ENCODE data around the gene MMRN2. TPM values are rescaled to one million over a fixed set of nuclear protein-coding genes. Genes with fewer than 3 reads are reported as not detected.
A peak's percentile ranks its signal among the peaks of the same experiment; 100 is the strongest.
"Not testable (repeated sequence)": the region's sequence is repeated elsewhere in the genome, so short reads cannot be mapped to it uniquely, and the experiment has no call there.

The MMRN2 gene
- total RNA-seq, 6 donors from 2014 or later, result 18.8 to 76.8 (median 31.3) TPM

DNA sequence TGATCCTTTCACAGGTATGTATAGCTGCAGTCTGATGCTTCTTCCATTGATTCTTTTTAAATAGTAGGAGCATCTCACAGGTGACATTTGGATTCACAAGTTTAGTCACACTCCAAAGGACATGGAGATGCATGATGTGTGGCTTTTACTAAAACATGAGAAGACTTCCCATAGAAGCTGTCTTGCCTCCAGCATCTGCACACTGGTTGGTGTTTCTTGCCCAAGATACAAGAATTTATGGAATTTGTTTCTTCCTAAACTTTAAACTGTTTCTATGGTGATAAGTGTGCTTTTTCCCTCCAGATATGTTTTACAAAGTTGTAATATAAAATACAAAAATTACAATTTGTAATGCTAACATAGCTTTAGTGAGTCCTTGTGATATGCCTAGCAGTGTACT, 35.0 kb upstream of the MMRN2 start:
- Histone ChIP-seq H3K36me3 (peaks cover 0 to 32% (median 0%) of the 10 kb centered on the region in 4 donors), H3K9me3 (no peaks in the 10 kb centered on the region), H3K4me3 (no peak overlapping the region), H3K4me1 (no peaks in the 10 kb centered on the region), H3K27ac (no peak overlapping the region), H3K27me3 (no peaks in the 10 kb centered on the region)
- DNase-seq (no peak), ATAC-seq (ENCODE audit: low FRiP score in 2 of 2) (no peak)
- TF ChIP-seq POLR2A (IDR thresholded peaks at IDR 0.05) (no peak), EP300 (IDR thresholded peaks at IDR 0.05) (no peak), POLR2AphosphoS5 (IDR thresholded peaks at IDR 0.05) (no peak)
- TF ChIP-seq, protein P1, sequence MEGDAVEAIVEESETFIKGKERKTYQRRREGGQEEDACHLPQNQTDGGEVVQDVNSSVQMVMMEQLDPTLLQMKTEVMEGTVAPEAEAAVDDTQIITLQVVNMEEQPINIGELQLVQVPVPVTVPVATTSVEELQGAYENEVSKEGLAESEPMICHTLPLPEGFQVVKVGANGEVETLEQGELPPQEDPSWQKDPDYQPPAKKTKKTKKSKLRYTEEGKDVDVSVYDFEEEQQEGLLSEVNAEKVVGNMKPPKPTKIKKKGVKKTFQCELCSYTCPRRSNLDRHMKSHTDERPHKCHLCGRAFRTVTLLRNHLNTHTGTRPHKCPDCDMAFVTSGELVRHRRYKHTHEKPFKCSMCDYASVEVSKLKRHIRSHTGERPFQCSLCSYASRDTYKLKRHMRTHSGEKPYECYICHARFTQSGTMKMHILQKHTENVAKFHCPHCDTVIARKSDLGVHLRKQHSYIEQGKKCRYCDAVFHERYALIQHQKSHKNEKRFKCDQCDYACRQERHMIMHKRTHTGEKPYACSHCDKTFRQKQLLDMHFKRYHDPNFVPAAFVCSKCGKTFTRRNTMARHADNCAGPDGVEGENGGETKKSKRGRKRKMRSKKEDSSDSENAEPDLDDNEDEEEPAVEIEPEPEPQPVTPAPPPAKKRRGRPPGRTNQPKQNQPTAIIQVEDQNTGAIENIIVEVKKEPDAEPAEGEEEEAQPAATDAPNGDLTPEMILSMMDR (IDR thresholded peaks at IDR 0.05), result no peak

GRCh38 chr10:86991362-86991761, 33.9 kb upstream of the MMRN2 start:
- H3K4me3 ChIP-seq; H3K27ac ChIP-seq; H3K9me3 ChIP-seq; ATAC-seq (ENCODE audit: low FRiP score in 2 of 2); H3K4me1 ChIP-seq; DNase-seq; H3K27me3 ChIP-seq: not testable (repeated sequence)
- H3K36me3 ChIP-seq, result peaks cover 0 to 25% (median 0%) of the 10 kb centered on the region in 4 donors
- WGBS, 2 donors, result 82 to 83% methylated on average over 12 of the region's 12 CpGs

GRCh38 chr10:86988520-86988919, 31.1 kb upstream of the MMRN2 start:
- ATAC-seq (ENCODE audit: low FRiP score in 2 of 2), result no peak
- H3K36me3 ChIP-seq, result peaks cover 0 to 17% (median 0%) of the 10 kb centered on the region in 4 donors
- H3K9me3 ChIP-seq, result no peaks in the 10 kb centered on the region
- no peaks in the 10 kb centered on the region for H3K27me3 ChIP-seq
- H3K4me3 ChIP-seq, result no peak overlapping the region
- 54 to 64% methylated on average over 1 of the region's 1 CpG for WGBS, 2 donors
- no peaks in the 10 kb centered on the region for H3K4me1 ChIP-seq
- no peak for DNase-seq
- no peak overlapping the region for H3K27ac ChIP-seq
- TF ChIP-seq EP300 (IDR thresholded peaks at IDR 0.05) (no peak), POLR2A (IDR thresholded peaks at IDR 0.05) (no peak), POLR2AphosphoS5 (IDR thresholded peaks at IDR 0.05) (no peak)
- TF ChIP-seq, protein P1 (IDR thresholded peaks at IDR 0.05), result no peak

GRCh38 chr10:86984498-86984897, 27.1 kb upstream of the MMRN2 start:
- H3K4me3 ChIP-seq; H3K9me3 ChIP-seq; H3K27me3 ChIP-seq; DNase-seq; H3K36me3 ChIP-seq; ATAC-seq (ENCODE audit: low FRiP score in 2 of 2); H3K27ac ChIP-seq: not testable (repeated sequence)
- peaks cover 0 to 10% (median 9%) of the 10 kb centered on the region in 4 donors for H3K4me1 ChIP-seq
- WGBS, 2 donors, result 93 to 94% methylated on average over 4 of the region's 4 CpGs

DNA sequence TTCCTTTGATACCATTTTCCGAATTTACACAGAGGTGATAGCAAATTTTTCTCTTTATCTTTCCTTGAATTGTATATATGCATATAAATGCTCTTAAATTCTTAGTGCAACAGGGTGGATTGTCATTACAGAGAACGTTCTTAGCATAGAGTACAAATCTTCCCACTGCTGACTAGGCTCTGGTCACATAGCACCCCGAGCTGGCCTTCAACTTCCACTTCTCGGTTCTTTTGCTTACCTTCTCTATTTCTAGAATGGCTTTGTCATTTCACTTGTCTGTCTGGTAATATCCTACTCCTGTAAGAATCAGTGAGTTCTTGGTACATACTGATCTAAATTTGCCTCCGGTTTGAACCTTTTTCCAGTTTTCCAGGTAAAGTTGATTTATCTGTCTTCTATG, 24.3 kb upstream of the MMRN2 start:
- Histone ChIP-seq H3K27me3 (no peaks in the 10 kb centered on the region), H3K27ac (no peak overlapping the region), H3K4me3 (no peak overlapping the region), H3K9me3 (no peaks in the 10 kb centered on the region), H3K4me1 (peaks cover 0 to 12% (median 9%) of the 10 kb centered on the region in 4 donors), H3K36me3 (no peaks in the 10 kb centered on the region)
- DNase-seq (no peak), ATAC-seq (ENCODE audit: low FRiP score in 2 of 2) (no peak)
- 84 to 91% methylated on average over 5 of the region's 5 CpGs for WGBS, 2 donors
- TF ChIP-seq, protein P1 (IDR thresholded peaks at IDR 0.05), result no peak
- TF ChIP-seq POLR2A (IDR thresholded peaks at IDR 0.05) (no peak), POLR2AphosphoS5 (IDR thresholded peaks at IDR 0.05) (no peak), EP300 (IDR thresholded peaks at IDR 0.05) (no peak)

GRCh38 chr10:86981020-86981419, 23.6 kb upstream of the MMRN2 start:
- not testable (repeated sequence) for H3K9me3 ChIP-seq; DNase-seq; H3K36me3 ChIP-seq; ATAC-seq (ENCODE audit: low FRiP score in 2 of 2); H3K27me3 ChIP-seq; H3K4me3 ChIP-seq
- 71 to 83% methylated on average over 6 of the region's 6 CpGs for WGBS, 2 donors
- Histone ChIP-seq H3K4me1 (peaks cover 0 to 12% (median 9%) of the 10 kb centered on the region in 4 donors), H3K27ac (peak overlapping the region in 2 of 4 donors; percentile 62 to 79)

Data from upper lobe of left lung (tissue), 6 donors.